ENCODE results near the gene GUCD1. TPM values are rescaled to one million over a fixed set of nuclear protein-coding genes. Genes with fewer than 3 reads are reported as not detected.
A peak's percentile ranks its signal among the peaks of the same experiment; 100 is the strongest.

Gene GUCD1
- total and polyA plus RNA-seq, 2 of the 13 experiments (the other 11 are each of a cell fraction or from before 2014, with no cell fraction given) = 128 to 245 TPM

DNA sequence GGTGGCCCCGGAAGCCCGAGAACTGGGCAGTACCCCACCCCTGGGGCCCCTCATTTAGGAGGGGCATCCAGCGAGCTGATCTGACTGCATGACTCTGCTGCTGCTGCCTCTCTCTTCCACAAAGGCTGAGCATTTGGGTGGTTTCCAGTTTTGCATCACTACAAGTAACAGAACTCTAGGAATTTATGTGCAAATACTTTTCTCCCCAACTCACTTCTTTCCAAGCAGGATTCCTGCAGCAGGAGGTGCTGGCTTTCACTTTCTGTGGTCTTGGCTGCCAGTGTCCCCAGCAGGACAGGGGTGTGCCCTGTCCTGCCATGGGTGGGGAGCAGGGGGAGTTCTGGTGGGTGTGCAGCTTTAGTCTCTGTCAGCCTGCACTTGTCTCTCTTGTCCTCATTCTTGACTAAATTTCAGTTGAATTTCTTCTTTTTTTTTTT, 38.6 kb downstream of the GUCD1 start (continued):
- TF ChIP-seq ZFP37 (CRISPR knock-in tag; IDR thresholded peaks at IDR 0.05; ENCODE audit: borderline replicate concordance) (no peak), CTCF (CRISPR knock-in tag; IDR thresholded peaks at IDR 0.05) (0 out of 2 replicates have a peak, but pooled peaks have one; percentile 8), ZNF354B (CRISPR knock-in tag; IDR thresholded peaks at IDR 0.05) (no peak), SP1 (IDR thresholded peaks at IDR 0.05) (no peak), SP1 (CRISPR knock-in tag; IDR thresholded peaks at IDR 0.05) (no peak), MAFG (CRISPR knock-in tag; IDR thresholded peaks at IDR 0.05) (no peak), HCFC1 (IDR thresholded peaks at IDR 0.05; ENCODE audit: low read depth, low read length) (no peak), BCL6 (CRISPR knock-in tag; IDR thresholded peaks at IDR 0.05) (peak; percentile 95)

- TF ChIP-seq ZFY (CRISPR knock-in tag; IDR thresholded peaks at IDR 0.05) (no peak), MAFK (conservative IDR thresholded peaks at IDR 0.05 in 1 of 2, IDR thresholded peaks at IDR 0.05 in 1 of 2; ENCODE audit: low read length in 2 of 2) (peak; percentile 55 to 62; a peak in 3 of 4 replicates), MAFF (IDR thresholded peaks at IDR 0.05; ENCODE audit: low read depth, low read length) (peak; percentile 37; the same call in 1 of the 2 replicates)
- in situ Hi-C loops (cut with HindIII; ENCODE audit: extremely low pct_ligation_motif_present, low pct_unique_long_range_greater_than_20kb) = loop anchor here (10.0 kb wide), 1 partner anchor 190 kb away; no protein-coding TSS in a partner anchor
- Histone ChIP-seq H3K9me3 (ENCODE audit: low read length) (no peaks in the 10 kb centered on the region), H3K79me2 (ENCODE audit: insufficient read depth, low read length) (no peaks in the 10 kb centered on the region), H3K27me3 (ENCODE audit: control insufficient read depth in 1 of 2, insufficient read depth in 2 of 2, low read length in 2 of 2) (no peaks in the 10 kb centered on the region), H3K4me3 (replicated peaks in 1 of 3; ENCODE audit: insufficient read depth in 1 of 3, low read depth in 2 of 3, low read length in 3 of 3) (no peak overlapping the region), H3K4me1 (ENCODE audit: insufficient read depth, low read length) (peaks cover 98% of the 10 kb centered on the region), H2AFZ (ENCODE audit: low read length) (no peak overlapping the region), H3K9ac (ENCODE audit: insufficient read depth, low read depth, low read length) (no peak overlapping the region), H3K27ac (ENCODE audit: extremely low read length, insufficient read depth, low read length) (peak overlapping the region; percentile 75), H4K20me1 (ENCODE audit: insufficient read depth, low read length) (no peaks in the 10 kb centered on the region), H3K36me3 (replicated peaks in 1 of 2; ENCODE audit: control insufficient read depth in 1 of 2, insufficient read depth in 2 of 2, low read length in 2 of 2) (no peaks in the 10 kb centered on the region), H3K4me2 (ENCODE audit: low read depth, low read length) (no peak overlapping the region)
- no peak for DNase-seq (ENCODE audit: low spot score)
- intact Hi-C loops (cut with micrococcal nuclease; ENCODE audit: unreplicated experiment) = no loop called here
- no peak for ATAC-seq
- CTCF ChIA-PET (ENCODE audit: low intra/inter-chr PET ratio, low total read pairs) = no interaction called here
- POLR2A ChIA-PET = interaction anchor here (1.0 to 2.0 kb wide), 4 partner anchors 9 to 94 kb away, joined by 3 to 31 read pairs (median 9); partner anchors contain the start of gene GUCD1
- BruUV-seq (replicated peaks) = no TSS peak
- 98% methylated on average over 7 of the region's 8 CpGs for WGBS (ENCODE audit: low lambda C conversion rate)
- peak; percentile 15 for FAIRE-seq
Measured at GRCh38 chr22:24515027-24515338, 40.0 kb downstream of the GUCD1 start.
